SK-N-SH (cell line): ENCODE results near the gene SNRNP35. TPM values are rescaled to one million over a fixed set of nuclear protein-coding genes. Genes with fewer than 3 reads are reported as not detected.
"Not testable (repeated sequence)": the region's sequence is repeated elsewhere in the genome, so short reads cannot be mapped to it uniquely, and the experiment has no call there.

ENCODE experiments used
- CTCF ChIA-PET: fragments of 300-600, 350-600 bp; formaldehyde crosslinking; extraction: SDS; loops from one replicate; lab custom pipeline; 2021; lab: Yijun Ruan, JAX
- POLR2A ChIA-PET: fragments of 350-600 bp; sonication (Branson Sonifier 250); formaldehyde crosslinking; extraction: SDS; loops from one replicate; lab custom pipeline; 2020; ENCODE audit warnings: antibody characterized with exemption, inconsistent platforms; lab: Yijun Ruan, JAX
- DNase-seq: peaks from one replicate; pipeline ENCODE4 v3.0.0; 2012
- H2AFZ ChIP-seq: fragments of 200-600 bp; sonication (generic); 2 replicates; pipeline ENCODE4 v1.8.1; 2016; ENCODE audit warnings: antibody characterized with exemption, mild to moderate bottlenecking, low read depth
- H3F3A ChIP-seq: fragments of 200-600 bp; sonication (generic); replicated peaks from 2 replicates; pipeline ENCODE3; 2016; ENCODE audit warnings: antibody characterized with exemption, mild to moderate bottlenecking; ENCODE audit not compliant: insufficient read depth
- H3K27ac ChIP-seq, 2 experiments: fragments of 200-500 bp in 1 of 2; fragments of 200-600 bp in 1 of 2; sonication (Bioruptor generic) in 1 of 2; sonication (generic), shearing (Covaris generic) in 1 of 2; 2 replicates each; pipeline versions ENCODE4 v1.5.1 to v1.6.1; 2014 to 2016; ENCODE audit warnings: low read depth in 2 of 2, inconsistent platforms in 1 of 2, low read length in 1 of 2, mild to moderate bottlenecking in 1 of 2, mixed read lengths in 1 of 2
- H3K27me3 ChIP-seq: fragments of 200-600 bp; sonication (generic), shearing (Covaris generic); 2 replicates; pipeline ENCODE4 v1.6.1; 2016; ENCODE audit warnings: mixed run types; ENCODE audit not compliant: insufficient read depth
- H3K36me3 ChIP-seq, 2 experiments: fragments of 200-500 bp in 1 of 2; fragments of 200-600 bp in 1 of 2; sonication (Bioruptor generic) in 1 of 2; sonication (generic) in 1 of 2; replicated peaks in 1 of 2; 2 replicates each; pipeline versions ENCODE3 to v1.5.1; 2014 to 2016; ENCODE audit warnings: low read length in 1 of 2, mild to moderate bottlenecking in 1 of 2; ENCODE audit not compliant: insufficient read depth in 2 of 2, control insufficient read depth in 1 of 2
- H3K4me1 ChIP-seq, 2 experiments: fragments of 200-500 bp in 1 of 2; fragments of 200-600 bp in 1 of 2; sonication (Bioruptor generic) in 1 of 2; sonication (generic), shearing (Covaris generic) in 1 of 2; 2 replicates each; pipeline versions ENCODE4 v1.5.1 to v1.6.1; 2014 to 2016; ENCODE audit warnings: low read depth in 1 of 2, low read length in 1 of 2, mixed run types in 1 of 2; ENCODE audit not compliant: insufficient read depth in 2 of 2, control insufficient read depth in 1 of 2
- H3K4me2 ChIP-seq: fragments of 200-600 bp; sonication (generic), shearing (Covaris generic); 2 replicates; pipeline ENCODE4 v1.6.1; 2017; ENCODE audit warnings: mixed run types
- H3K4me3 ChIP-seq, 2 experiments: fragments of 200-500 bp in 1 of 2; fragments of 200-600 bp in 1 of 2; sonication (Bioruptor generic) in 1 of 2; sonication (generic), shearing (Covaris generic) in 1 of 2; 2 replicates each; pipeline versions ENCODE4 v1.5.1 to v1.8.1; 2014 to 2016; ENCODE audit warnings: low read depth in 2 of 2, inconsistent platforms in 1 of 2, low read length in 1 of 2, mild to moderate bottlenecking in 1 of 2, mixed read lengths in 1 of 2, moderate library complexity in 1 of 2
- H3K79me2 ChIP-seq: fragments of 200-600 bp; sonication (generic); 2 replicates; pipeline ENCODE4 v1.8.1; 2017; ENCODE audit warnings: mild to moderate bottlenecking; ENCODE audit not compliant: insufficient read depth
- H3K9ac ChIP-seq: fragments of 200-600 bp; sonication (generic); 2 replicates; pipeline ENCODE4 v1.6.1; 2017; ENCODE audit warnings: mixed run types
- H3K9me2 ChIP-seq: fragments of 200-600 bp; sonication (generic); 2 replicates; pipeline ENCODE4 v1.6.1; 2017; ENCODE audit warnings: mixed run types
- H3K9me3 ChIP-seq: fragments of 200-600 bp; sonication (generic); 2 replicates; pipeline ENCODE4 v1.6.1; 2017; ENCODE audit warnings: mixed run types, mild to moderate bottlenecking, moderate library complexity
- H4K20me1 ChIP-seq: fragments of 200-600 bp; sonication (generic); 2 replicates; pipeline ENCODE4 v1.6.1; 2017; ENCODE audit warnings: mild to moderate bottlenecking, mixed run types; ENCODE audit not compliant: insufficient read depth
- CHD2 ChIP-seq: fragments of 150-350 bp; IDR thresholded peaks from 2 replicates; pipeline ENCODE4 v1.6.1; 2018; ENCODE audit warnings: low read length; ENCODE audit not compliant: partially characterized antibody
- FOXM1 ChIP-seq: IDR thresholded peaks from 2 replicates; pipeline ENCODE4 v1.4.0; 2012; ENCODE audit warnings: low read depth, mild to moderate bottlenecking
- GABPA ChIP-seq: IDR thresholded peaks from 2 replicates; pipeline ENCODE4 v1.4.0; 2012; ENCODE audit warnings: low read depth, mild to moderate bottlenecking
- POLR2AphosphoS5 ChIP-seq: IDR thresholded peaks from 2 replicates; pipeline ENCODE4 v1.6.1; 2012; ENCODE audit warnings: low read depth, low read length
- TEAD4 ChIP-seq: IDR thresholded peaks from 2 replicates; pipeline ENCODE4 v1.4.0; 2012; ENCODE audit warnings: mild to moderate bottlenecking, borderline replicate concordance; ENCODE audit not compliant: insufficient read depth
- YY1 ChIP-seq: IDR thresholded peaks from 2 replicates; pipeline ENCODE4 v1.4.0; 2012; ENCODE audit warnings: low read depth, mild to moderate bottlenecking
- WGBS: methylation state at CpG from one replicate; pipeline ENCODE4 v1.1.6; 2017; ENCODE audit warnings: low lambda C conversion rate; 5-methylcytosine and 5-hydroxymethylcytosine counted together
- polyA plus RNA-seq, 3 experiments: library from polyadenylated mRNA; depleted of rRNA; stranded (reverse); fragments of >200 nt; gene quantifications; 2 replicates each; pipeline ENCODE4 v1.2.3, GENCODE V29; 2012
- TF ChIP-seq, protein P1 (sequence below): fragments of 150-350 bp; IDR thresholded peaks from 2 replicates; pipeline ENCODE4 v1.6.1; 2016; ENCODE audit warnings: mild to moderate bottlenecking, low read depth, low read length
- TF ChIP-seq, protein P2 (sequence below): fragments of 150-350 bp; IDR thresholded peaks from 2 replicates; pipeline ENCODE4 v1.6.1; 2017; ENCODE audit warnings: antibody characterized with exemption, low read length, low read depth, borderline replicate concordance
- TF ChIP-seq, protein P3 (sequence below): IDR thresholded peaks from 2 replicates; pipeline ENCODE4 v1.4.0; 2012; ENCODE audit warnings: low read depth

SNRNP35 gene
- polyA plus RNA-seq, 1 of the 3 experiments (the other 2 are of a cell fraction): 13.1 TPM

DNA sequence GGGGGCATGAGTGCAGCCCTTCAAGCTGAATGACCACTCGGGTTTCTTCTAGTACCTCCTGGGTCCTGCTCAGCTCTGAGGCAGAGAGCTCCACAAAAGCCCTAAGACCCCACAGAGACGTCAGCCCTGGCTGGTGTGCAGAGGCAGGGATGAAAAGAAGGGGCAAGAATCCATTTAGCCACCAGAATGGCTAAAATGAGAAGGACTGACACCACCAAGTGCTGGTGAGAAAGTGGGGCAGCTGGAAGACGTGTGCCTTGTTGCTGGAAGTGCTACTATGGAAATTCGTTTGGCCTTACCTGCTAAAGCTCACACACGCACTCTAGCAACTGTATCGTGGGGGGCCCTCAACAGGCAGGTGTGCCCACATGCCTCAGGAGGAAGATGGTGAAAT lies 48.9 kb downstream of the SNRNP35 start (continued):
- TF ChIP-seq GABPA: no peak
- TF ChIP-seq, protein P1, sequence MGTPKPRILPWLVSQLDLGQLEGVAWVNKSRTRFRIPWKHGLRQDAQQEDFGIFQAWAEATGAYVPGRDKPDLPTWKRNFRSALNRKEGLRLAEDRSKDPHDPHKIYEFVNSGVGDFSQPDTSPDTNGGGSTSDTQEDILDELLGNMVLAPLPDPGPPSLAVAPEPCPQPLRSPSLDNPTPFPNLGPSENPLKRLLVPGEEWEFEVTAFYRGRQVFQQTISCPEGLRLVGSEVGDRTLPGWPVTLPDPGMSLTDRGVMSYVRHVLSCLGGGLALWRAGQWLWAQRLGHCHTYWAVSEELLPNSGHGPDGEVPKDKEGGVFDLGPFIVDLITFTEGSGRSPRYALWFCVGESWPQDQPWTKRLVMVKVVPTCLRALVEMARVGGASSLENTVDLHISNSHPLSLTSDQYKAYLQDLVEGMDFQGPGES: no peak
- TF ChIP-seq YY1: no peak

DNA sequence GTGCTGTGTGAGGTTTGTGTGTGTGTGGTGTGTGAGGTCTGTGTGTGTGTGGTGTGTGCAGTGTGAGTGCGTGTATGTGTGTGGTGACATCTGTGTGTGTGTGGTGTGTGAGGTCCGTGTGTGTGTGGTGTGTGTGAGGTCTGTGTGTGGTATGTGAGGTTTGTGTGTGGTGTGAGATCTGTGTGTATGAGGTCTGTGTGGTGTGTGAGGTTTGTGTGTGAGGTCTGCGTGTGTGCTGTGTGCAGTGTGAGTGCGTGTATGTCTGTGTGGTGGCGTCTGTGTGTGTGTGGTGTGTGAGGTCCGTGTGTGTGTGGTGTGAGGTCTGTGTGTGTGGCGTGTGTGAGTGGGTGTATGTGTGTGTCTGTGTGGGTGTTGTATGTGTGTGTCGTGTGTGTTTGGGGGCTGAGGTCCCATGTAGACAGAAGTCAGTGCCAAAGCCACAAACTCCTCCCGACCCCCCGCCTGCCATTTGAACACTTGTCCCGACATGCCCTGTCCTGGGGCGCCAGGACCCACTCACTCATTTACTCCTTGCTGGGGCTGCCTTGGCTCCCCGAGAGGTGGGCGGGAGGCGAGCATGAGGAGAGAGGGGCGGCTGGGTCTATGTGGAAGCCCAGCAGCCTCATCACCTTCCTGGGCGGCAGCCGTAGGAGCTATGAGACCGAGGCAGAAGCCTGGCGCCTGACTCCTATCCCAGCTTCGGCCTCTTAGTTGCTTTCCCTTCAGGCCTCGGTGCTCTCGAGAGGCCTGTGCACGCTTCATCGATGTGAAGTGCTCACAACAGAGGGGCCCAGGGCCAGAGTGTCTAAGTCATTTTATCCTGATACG lies 55.1 kb downstream of the SNRNP35 start:
- no peaks in the 10 kb centered on the region for H3K9me3 ChIP-seq
- ChIA-PET POLR2A (no interaction called here), CTCF (no interaction called here)
- 95% methylated on average over 22 of the region's 26 CpGs for WGBS
- no peak overlapping the region for H3K4me2 ChIP-seq
- no peaks in the 10 kb centered on the region for H4K20me1 ChIP-seq
- H3K27ac ChIP-seq: no peak overlapping the region
- TF ChIP-seq, protein P2, sequence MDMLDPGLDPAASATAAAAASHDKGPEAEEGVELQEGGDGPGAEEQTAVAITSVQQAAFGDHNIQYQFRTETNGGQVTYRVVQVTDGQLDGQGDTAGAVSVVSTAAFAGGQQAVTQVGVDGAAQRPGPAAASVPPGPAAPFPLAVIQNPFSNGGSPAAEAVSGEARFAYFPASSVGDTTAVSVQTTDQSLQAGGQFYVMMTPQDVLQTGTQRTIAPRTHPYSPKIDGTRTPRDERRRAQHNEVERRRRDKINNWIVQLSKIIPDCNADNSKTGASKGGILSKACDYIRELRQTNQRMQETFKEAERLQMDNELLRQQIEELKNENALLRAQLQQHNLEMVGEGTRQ: no peak
- TF ChIP-seq POLR2AphosphoS5: 0 out of 2 replicates have a peak, but pooled peaks have one; percentile 13
- TF ChIP-seq CHD2: no peak
- TF ChIP-seq, all 33 proteins: peak for 1
- no peaks in the 10 kb centered on the region for H3K79me2 ChIP-seq
- no peaks in the 10 kb centered on the region for H3K4me1 ChIP-seq
- peaks cover 12% of the 10 kb centered on the region for H3F3A ChIP-seq
- H2AFZ ChIP-seq: no peak overlapping the region
- no peaks in the 10 kb centered on the region for H3K27me3 ChIP-seq
- no peak for DNase-seq
- H3K9ac ChIP-seq: no peak overlapping the region
- peaks cover 3 to 14% of the 10 kb centered on the region in 2 experiments for H3K36me3 ChIP-seq
- no peak overlapping the region for H3K4me3 ChIP-seq
- no peaks in the 10 kb centered on the region for H3K9me2 ChIP-seq

DNA sequence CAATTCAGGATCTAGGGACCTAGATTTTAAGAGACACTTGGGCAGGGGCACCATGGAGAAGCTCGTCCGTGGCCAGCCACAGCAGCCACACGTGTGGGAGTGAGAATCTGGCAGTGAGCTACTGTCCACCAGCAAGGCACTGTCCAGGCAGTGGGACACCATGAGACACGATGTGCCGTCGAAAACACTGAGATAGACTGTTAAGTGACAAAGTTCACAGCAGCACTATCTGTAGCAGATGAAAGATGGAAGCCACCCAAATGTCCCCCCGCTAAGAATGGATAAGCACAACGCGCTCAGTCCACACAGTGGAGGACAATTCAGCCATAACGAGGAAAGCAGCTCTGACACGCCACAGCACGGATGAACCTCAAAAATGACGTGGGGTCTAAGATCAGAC lies 55.9 kb downstream of the SNRNP35 start:
- TF ChIP-seq YY1: no peak
- no peak for TF ChIP-seq TEAD4
- no peak for TF ChIP-seq FOXM1
- TF ChIP-seq, protein P3, sequence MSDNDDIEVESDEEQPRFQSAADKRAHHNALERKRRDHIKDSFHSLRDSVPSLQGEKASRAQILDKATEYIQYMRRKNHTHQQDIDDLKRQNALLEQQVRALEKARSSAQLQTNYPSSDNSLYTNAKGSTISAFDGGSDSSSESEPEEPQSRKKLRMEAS: no peak
- TF ChIP-seq, protein P2: no peak
- Histone ChIP-seq H3K9ac (no peak overlapping the region), H3F3A (peaks cover 12% of the 10 kb centered on the region), H3K36me3 (peaks cover 3 to 20% of the 10 kb centered on the region in 2 experiments), H3K79me2 (no peaks in the 10 kb centered on the region), H3K4me2 (no peak overlapping the region), H3K9me2 (no peaks in the 10 kb centered on the region), H3K4me1 (no peaks in the 10 kb centered on the region), H3K27me3 (no peaks in the 10 kb centered on the region), H3K4me3 (no peak overlapping the region), H3K9me3 (no peaks in the 10 kb centered on the region), H2AFZ (no peak overlapping the region), H4K20me1 (no peaks in the 10 kb centered on the region), H3K27ac (no peak overlapping the region)
- no peak for DNase-seq
- POLR2A ChIA-PET: no interaction called here
- CTCF ChIA-PET: interaction anchor here (0.6 to 0.9 kb wide), 2 partner anchors 68 to 187 kb away, joined by 3 read pairs; no protein-coding TSS in a partner anchor
- 96% methylated on average over 13 of the region's 13 CpGs for WGBS

DNA sequence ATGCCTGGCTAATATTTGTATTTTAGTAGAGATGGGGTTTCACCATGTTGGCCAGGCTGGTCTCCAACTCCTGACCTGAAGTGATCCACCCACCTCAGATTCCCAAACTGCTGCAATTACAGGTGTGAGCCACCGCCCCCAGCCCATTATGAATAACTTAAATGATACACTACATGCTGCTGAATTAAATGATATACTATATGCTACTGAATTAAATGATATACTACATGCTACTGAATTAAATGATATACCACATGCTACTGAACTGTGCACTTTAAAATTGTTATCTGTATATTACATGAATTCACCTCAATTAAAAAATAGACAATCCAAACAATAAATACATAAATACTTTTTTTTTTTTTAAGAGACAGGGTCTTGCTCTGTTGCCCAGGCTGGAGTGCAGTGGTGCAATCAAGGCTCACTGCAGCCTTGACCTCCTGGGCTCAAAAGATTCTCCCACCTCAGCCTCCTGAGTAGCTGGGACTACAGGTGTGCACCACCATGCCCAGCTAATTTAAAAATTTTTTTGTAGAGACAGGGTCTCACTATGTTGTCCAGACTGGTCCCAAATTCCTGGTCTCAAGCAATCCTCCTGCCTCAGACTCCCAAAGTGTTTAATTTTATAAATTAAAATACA lies 56.8 kb downstream of the SNRNP35 start:
- H3K4me2 ChIP-seq, H4K20me1 ChIP-seq, H3K4me1 ChIP-seq, H3K9ac ChIP-seq, DNase-seq, H3K27me3 ChIP-seq, H3K4me3 ChIP-seq, H3K9me3 ChIP-seq, H3K27ac ChIP-seq, H2AFZ ChIP-seq, POLR2A ChIA-PET, H3K79me2 ChIP-seq, H3K9me2 ChIP-seq: not testable (repeated sequence)
- WGBS: 100% methylated on average over 1 of the region's 1 CpG
- CTCF ChIA-PET: interaction anchor here (0.9 kb wide), 1 partner anchor 67 kb away, joined by 3 read pairs; no protein-coding TSS in a partner anchor
- Histone ChIP-seq H3K36me3 (peaks cover 3 to 22% of the 10 kb centered on the region in 2 experiments), H3F3A (peaks cover 17% of the 10 kb centered on the region)
